Smooth muscle cell (in vitro differentiated cells): ENCODE data around the gene DLL4. TPM values are rescaled to one million over a fixed set of nuclear protein-coding genes. Genes with fewer than 3 reads are reported as not detected.

Source experiments
- DNase-seq: peaks from one replicate; lab custom pipeline; 2025; ENCODE audit not compliant: unreplicated experiment; lab: John Stamatoyannopoulos, UW
- H2AFZ ChIP-seq: fragments of 200-600 bp; sonication (generic); 2 replicates; pipeline ENCODE4 v1.6.0; 2016; ENCODE audit warnings: antibody characterized with exemption, low read depth, mild to moderate bottlenecking
- H3F3A ChIP-seq: fragments of 200-600 bp; sonication (generic); 2 replicates; pipeline ENCODE4 v1.6.0; 2017; ENCODE audit warnings: antibody characterized with exemption, low read depth
- H3K27ac ChIP-seq: fragments of 200-600 bp; sonication (generic); 2 replicates; pipeline ENCODE4 v1.5.1; 2016; ENCODE audit warnings: low read depth, mild to moderate bottlenecking
- H3K27me3 ChIP-seq: fragments of 200-600 bp; sonication (generic); 2 replicates; pipeline ENCODE4 v1.6.1; 2016; ENCODE audit warnings: low read depth, mild to moderate bottlenecking
- H3K36me3 ChIP-seq: fragments of 200-600 bp; sonication (generic); 2 replicates; pipeline ENCODE4 v1.5.1; 2016; ENCODE audit warnings: low read depth
- H3K4me1 ChIP-seq: fragments of 200-600 bp; sonication (generic); 2 replicates; pipeline ENCODE4 v1.5.1; 2016; ENCODE audit warnings: low read depth
- H3K4me2 ChIP-seq: fragments of 200-600 bp; sonication (generic); 2 replicates; pipeline ENCODE4 v1.6.0; 2016; ENCODE audit warnings: mild to moderate bottlenecking
- H3K4me3 ChIP-seq: fragments of 200-600 bp; sonication (generic); 2 replicates; pipeline ENCODE4 v1.5.1; 2016; ENCODE audit warnings: mild to moderate bottlenecking
- H3K79me2 ChIP-seq: fragments of 200-600 bp; sonication (generic); 2 replicates; pipeline ENCODE4 v1.6.0; 2016; ENCODE audit warnings: low read depth, mild to moderate bottlenecking
- H3K9ac ChIP-seq: fragments of 200-600 bp; sonication (generic); 2 replicates; pipeline ENCODE4 v1.6.0; 2016; ENCODE audit warnings: low read depth
- H3K9me3 ChIP-seq: fragments of 200-600 bp; sonication (generic); replicated peaks from 2 replicates; pipeline ENCODE4 v1.5.1; 2016; ENCODE audit warnings: low read depth
- H4K20me1 ChIP-seq: fragments of 200-600 bp; sonication (generic); 2 replicates; pipeline ENCODE4 v1.6.0; 2016; ENCODE audit warnings: low read depth
- CTCF ChIP-seq: fragments of 200-600 bp; sonication (generic); IDR thresholded peaks from 2 replicates; pipeline ENCODE4 v1.5.1; 2017; ENCODE audit warnings: borderline replicate concordance, mild to moderate bottlenecking, antibody characterized with exemption; ENCODE audit not compliant: insufficient read depth, poor library complexity, severe bottlenecking
- WGBS: methylation state at CpG from one replicate; pipeline ENCODE4 v1.1.7; 2016; ENCODE audit warnings: low lambda C conversion rate; 5-methylcytosine and 5-hydroxymethylcytosine counted together
- polyA plus RNA-seq: library from polyadenylated mRNA; unstranded; fragments of >200 nt; fragmentation: Nextera tagmentation; extraction: Ambion mirVana; gene quantifications from 2 replicates; pipeline ENCODE4 v1.2.1, GENCODE V29; 2016
- total RNA-seq: library from RNA; depleted of rRNA; stranded (reverse); fragments of >200 nt; gene quantifications from 2 replicates; pipeline ENCODE4 v1.2.3, GENCODE V29; 2014

The DLL4 gene
- total and polyA plus RNA-seq, 2 experiments from 2014 or later: not detected

DNA sequence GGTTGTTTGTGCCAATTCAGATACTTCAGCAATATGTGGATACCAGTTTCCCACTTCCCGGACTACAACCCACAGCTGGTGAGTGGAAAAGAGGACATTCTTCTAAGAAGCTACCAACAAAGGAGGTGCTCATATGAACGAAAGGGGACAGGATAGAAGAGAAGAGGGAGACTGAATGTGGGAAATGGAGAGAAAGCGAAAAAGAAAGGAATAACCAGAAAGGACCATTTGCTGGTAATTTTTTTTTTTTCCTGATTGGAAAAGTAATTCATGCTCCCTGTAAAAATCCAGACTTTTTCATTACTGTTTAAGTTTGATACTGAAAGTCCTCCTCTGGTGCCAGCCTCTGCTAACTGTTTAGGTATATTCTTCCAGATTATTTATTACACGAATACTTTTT is 22.6 kb downstream of the DLL4 start:
- Histone ChIP-seq H4K20me1 (peaks cover 22% of the 10 kb centered on the region), H3K4me1 (no peaks in the 10 kb centered on the region), H3K9ac (no peak overlapping the region), H2AFZ (no peak overlapping the region), H3F3A (peaks cover 3% of the 10 kb centered on the region), H3K27ac (no peak overlapping the region), H3K79me2 (peaks cover 29% of the 10 kb centered on the region), H3K4me2 (no peak overlapping the region), H3K4me3 (no peak overlapping the region), H3K36me3 (no peaks in the 10 kb centered on the region), H3K9me3 (no peaks in the 10 kb centered on the region), H3K27me3 (no peaks in the 10 kb centered on the region)
- TF ChIP-seq CTCF: no peak
- no peak for DNase-seq
- WGBS: 93% methylated on average over 4 of the region's 4 CpGs

GRCh38 chr15:40952301-40952900 is 23.3 kb downstream of the DLL4 start:
- Histone ChIP-seq H4K20me1 (peaks cover 29% of the 10 kb centered on the region), H3K4me1 (no peaks in the 10 kb centered on the region), H3K36me3 (no peaks in the 10 kb centered on the region), H3K9ac (peak overlapping the region; percentile 75), H3K79me2 (peaks cover 29% of the 10 kb centered on the region), H3K9me3 (no peaks in the 10 kb centered on the region), H3K27ac (peak overlapping the region; percentile 78), H3K27me3 (no peaks in the 10 kb centered on the region), H2AFZ (peak overlapping the region; percentile 2), H3F3A (peaks cover 3% of the 10 kb centered on the region), H3K4me3 (peak overlapping the region; percentile 79), H3K4me2 (peak overlapping the region; percentile 93)
- no peak for DNase-seq
- WGBS: 34% methylated on average over 23 of the region's 23 CpGs
- no peak for TF ChIP-seq CTCF

- Histone ChIP-seq H3K27me3 (no peaks in the 10 kb centered on the region), H3K79me2 (peaks cover 29% of the 10 kb centered on the region), H3K9ac (peak within 1 kb of the TSS; percentile 75), H3F3A (peaks cover 3% of the 10 kb centered on the region), H3K9me3 (no peaks in the 10 kb centered on the region), H3K36me3 (no peaks in the 10 kb centered on the region), H3K4me3 (peak within 1 kb of the TSS; percentile 79), H3K4me2 (peak within 1 kb of the TSS; percentile 93), H4K20me1 (peaks cover 31% of the 10 kb centered on the region), H3K4me1 (no peaks in the 10 kb centered on the region), H2AFZ (peak within 1 kb of the TSS; percentile 79), H3K27ac (peak within 1 kb of the TSS; percentile 78)
- no peak for TF ChIP-seq CTCF
- DNase-seq: peak; percentile 90
- WGBS: 1% methylated on average over 70 of the region's 72 CpGs
Observed at GRCh38 chr15:40952901-40953712, 24.0 kb downstream of the DLL4 start, which contains the start of gene CHAC1. Gene CHAC1, plus strand, starts transcription at chr15:40953471. Its CDS starts 113 bp downstream, at chr15:40953584.
